GM18907 (cell line): ENCODE measurements around the gene MAGI1.

Experiments
- ATAC-seq: cut with Tn5 transposase; IDR thresholded peaks from one replicate; pipeline ENCODE4 v1.9.1; 2021; ENCODE audit warnings: mild to moderate bottlenecking, moderate library complexity; ENCODE audit not compliant: unreplicated experiment

The MAGI1 gene

DNA sequence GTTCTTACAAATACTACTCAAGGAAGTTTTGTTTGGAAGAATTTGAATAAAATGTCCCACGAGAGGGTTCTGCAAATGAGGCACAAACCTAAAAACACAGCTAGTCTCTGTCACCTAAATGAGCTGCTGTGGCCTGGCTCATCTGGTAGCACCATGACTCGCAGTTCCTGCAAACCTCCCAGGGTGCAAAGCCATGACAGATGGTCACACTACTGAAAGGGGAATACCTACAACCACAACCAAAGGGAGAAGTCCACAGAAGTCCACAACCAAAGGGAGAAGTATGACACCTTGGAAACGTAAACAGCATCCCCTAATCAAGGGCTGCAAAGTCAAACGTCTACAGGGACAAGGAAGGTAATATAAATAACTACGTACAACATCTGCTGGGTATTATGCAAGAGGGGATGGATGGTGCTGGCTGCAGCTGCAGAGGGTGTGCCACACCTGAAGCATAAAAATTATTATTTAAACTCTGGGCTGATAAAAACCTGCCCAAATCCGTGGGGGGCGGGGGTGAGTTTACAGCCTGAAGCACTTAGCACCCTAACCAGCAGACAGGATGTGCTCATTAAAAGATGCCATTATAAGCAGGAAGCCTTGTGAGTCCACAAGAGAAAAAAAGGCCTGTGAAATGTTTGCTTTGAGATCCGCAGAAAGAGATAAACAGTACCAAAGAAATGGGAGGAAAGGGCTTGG is 184.0 kb downstream of the MAGI1 start:
- no peak for ATAC-seq

- ATAC-seq, result no peak
These were observed 186.9 kb downstream of the MAGI1 start for GRCh38 chr3:65851827-65852226.

GRCh38 chr3:65850261-65850660 is 188.5 kb downstream of the MAGI1 start:
- ATAC-seq, result no peak

DNA sequence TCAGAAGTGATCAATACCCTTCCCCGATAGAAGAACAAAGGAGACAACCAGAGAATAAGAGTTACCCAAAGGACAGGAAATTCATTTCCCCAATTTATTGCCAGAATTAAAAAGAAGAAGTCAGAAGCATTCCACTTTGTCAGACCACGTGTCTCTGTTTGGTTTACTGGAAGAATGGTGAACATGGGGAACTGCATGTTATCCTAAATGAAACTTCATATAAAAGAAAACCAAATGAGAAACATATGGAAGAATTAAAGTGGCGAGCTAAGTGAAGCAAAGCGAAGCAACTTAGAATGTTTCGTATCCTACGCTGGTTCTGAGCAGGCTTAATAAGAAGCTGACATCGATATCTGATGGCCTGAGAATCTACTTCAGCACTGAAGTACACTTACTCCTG is 190.7 kb downstream of the MAGI1 start:
- no peak for ATAC-seq

DNA sequence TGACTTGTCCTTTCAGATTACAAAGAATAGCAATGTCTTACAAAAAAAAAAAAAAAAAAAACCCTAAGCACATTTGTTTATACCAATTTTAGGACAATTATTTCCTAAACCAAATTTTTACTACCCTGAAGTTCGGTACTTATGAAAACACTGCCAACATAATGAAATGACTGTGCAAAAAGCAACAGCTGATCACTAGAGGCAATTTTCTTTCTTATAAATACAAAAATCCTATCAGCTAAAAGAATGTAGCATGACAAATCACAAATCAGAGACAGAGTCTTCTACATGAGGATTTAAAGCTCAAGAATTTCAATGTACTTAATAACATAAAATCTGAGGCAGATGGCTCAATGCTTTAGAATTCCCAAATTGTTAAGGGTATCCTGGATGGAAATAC is 191.8 kb downstream of the MAGI1 start:
- no peak for ATAC-seq

- ATAC-seq, result no peak
These were observed 194.3 kb downstream of the MAGI1 start for GRCh38 chr3:65844370-65844769.

GRCh38 chr3:65843732-65844131 is 195.0 kb downstream of the MAGI1 start:
- ATAC-seq, result no peak

DNA sequence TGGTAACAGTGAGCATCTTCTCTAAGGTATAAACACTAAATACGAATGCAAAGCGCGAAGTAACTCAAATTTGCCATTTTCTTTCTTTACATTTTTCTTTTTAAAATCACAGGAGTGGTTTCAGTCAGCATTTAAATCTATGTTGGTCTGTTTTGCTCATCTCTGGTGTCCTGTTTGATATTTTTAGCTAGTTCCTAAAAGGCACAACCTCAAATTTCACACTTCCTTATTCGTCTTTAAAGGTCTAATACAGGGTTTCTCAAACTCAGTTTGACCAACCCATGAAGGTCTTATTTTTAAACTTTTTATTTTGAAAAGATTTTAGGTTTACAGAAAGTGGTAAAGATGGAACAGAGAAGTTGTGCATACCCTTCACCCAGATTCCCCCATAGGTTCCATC is 201.1 kb downstream of the MAGI1 start:
- ATAC-seq, result no peak

GRCh38 chr3:65836047-65836446 is 202.7 kb downstream of the MAGI1 start:
- ATAC-seq, result no peak

DNA sequence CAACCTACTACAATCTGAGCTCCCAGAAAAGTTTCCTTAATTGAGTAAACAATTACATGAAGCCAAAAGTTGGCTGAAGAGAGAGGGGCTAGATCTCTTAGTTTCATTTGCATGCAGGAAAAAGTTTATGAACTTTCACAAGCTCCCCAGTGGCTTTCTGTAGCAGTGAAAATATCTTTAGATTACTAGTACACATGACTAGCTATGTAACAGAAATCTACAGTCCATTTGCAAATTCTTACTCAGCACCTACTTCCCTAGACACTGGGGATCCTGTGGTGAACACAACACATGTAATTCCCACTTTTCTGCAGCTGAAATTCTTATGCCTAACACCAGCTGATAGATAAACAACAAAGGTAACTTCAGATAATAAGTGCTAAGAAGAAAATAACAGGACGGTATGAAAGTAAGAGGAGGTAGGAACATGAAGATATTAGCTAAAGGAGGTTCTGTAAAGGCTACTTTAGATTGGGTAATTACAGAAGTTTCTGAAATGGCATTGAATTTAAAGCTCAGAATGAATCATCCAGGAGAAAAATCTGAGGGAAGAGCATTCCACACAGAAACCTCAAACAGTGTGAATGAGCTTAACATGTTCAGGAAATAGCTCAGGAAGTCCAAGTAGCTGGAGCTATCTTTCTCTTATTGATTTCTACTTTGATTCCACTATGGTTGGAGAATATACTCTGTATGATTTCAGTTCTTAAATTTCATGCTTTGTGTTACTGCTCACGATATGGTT is 204.8 kb downstream of the MAGI1 start:
- no peak for ATAC-seq

DNA sequence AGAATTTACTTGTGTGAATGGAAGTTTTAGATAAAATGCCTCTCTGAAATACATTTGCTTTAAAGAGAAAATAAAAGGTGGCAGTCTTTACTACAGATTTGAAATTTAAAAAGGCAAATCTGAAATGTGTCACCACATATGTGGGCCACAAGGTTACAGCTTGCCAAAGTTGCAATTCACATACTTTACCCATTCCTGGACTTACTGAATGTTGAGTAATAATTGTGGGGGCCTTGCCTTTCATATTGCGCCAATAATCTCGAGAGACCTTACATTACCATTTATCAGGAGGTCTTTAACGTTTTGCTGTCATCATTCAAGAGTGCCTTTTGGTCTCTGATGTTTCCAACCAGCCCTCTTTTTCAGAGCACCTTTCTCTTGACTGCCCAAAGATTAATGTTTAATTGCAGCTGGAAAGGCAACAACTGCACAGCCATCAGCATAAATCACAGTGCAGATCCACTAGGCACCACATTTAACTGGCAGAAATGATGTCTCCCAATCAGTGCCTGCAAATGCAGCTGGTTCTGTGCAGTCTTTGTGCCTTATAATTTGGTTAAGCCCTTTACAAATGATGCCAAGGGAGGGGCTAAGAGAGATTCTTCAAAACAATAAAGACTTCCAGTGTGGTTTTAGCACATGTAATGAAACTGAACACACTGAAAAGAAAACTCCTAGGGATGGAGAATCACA is 206.8 kb downstream of the MAGI1 start:
- ATAC-seq, result no peak

GRCh38 chr3:65830948-65831732 is 207.6 kb downstream of the MAGI1 start:
- no peak for ATAC-seq

GRCh38 chr3:65829228-65829627 is 209.5 kb downstream of the MAGI1 start:
- no peak for ATAC-seq

DNA sequence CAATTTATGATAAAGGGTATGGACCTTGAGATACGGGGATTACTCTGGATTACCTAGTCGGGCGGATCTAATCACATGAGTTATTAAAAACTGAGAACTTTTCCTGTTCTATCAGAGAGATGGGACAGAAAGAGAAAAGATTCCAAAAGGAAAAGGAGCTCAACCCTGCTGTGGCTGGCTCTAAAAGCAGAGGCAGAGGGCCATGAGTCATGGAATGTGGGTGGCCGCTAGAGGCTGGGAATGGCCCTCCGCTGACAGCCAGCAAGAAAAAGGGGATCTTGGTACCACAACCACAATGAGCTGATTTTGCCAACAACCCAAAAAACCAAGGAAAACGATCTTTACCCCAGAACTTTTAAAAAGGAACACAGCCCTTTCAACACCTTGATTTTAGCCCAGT is 210.0 kb downstream of the MAGI1 start:
- ATAC-seq, result no peak

DNA sequence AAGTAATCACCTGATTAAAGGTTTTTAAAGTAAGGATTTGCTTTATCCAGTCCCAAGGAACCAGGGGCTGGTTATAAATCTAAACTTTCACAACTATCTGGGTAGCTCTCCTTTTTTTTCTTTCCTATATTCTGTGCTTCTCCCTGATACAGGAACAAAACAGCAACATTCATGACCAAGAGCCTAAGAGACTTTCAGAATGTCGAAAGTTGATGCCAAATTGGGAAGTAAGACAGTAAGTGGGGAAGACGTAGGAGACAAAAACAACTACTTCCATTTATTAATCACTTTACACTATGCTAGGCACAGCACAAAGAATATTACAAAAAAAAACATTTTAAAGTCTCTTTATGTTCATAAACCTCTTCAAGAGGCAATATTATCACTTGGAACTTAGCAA is 211.6 kb downstream of the MAGI1 start:
- no peak for ATAC-seq

DNA sequence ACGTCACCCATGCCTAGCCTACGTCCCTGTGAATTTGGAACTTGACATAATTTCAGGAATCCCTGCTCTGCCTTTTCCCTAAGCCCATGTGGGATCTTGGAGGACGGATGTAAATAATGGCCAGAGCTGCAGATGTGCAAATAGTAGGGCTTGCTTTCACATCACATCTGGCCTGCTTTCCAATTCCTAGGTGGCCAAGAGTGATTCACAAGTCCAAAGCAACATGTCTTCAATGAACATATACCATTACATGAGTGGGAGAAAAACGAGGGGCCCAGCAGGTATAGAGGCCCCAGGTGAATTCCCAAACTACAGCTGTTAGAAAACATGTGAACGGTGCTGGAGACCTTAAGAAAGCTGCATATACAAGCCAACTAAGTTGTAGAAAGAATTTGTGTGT is 214.6 kb downstream of the MAGI1 start:
- ATAC-seq, result no peak

DNA sequence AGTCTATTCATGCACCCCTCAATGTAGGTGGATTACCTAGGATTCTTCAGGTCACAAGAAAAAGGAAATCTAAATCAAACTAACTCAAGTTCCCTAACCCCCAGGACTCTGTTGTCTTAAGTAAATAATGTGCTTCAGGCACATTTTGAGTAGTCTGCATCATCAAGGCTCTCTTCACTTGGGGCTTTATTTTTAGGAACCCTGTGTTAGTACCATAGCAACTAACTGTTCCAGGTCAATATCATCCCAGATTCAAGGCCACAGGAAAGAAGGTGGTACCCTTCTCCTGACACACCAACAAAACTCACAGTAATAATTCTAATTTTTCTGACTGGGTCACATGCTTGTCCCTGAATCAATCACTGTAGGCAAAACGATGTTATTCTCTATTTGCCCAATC is 218.1 kb downstream of the MAGI1 start:
- ATAC-seq, result no peak

DNA sequence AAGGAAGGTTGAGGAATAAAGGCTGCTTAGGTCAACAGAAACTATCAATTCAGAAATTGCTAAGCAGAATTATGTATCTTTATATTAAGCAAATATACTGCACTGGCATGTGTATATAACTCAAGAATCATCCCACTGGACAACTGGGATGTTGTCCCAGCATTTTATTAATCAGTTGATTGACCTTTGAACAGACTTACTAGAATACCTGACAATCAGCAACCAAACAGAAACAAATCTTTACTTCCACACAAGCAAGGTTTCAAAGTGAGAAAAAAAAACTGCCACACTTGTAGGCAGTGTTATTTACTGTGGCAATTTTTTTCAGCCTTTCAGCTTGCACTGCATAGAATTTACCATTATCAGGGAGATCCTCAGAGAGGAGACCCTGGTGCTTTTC is 218.8 kb downstream of the MAGI1 start:
- no peak for ATAC-seq

DNA sequence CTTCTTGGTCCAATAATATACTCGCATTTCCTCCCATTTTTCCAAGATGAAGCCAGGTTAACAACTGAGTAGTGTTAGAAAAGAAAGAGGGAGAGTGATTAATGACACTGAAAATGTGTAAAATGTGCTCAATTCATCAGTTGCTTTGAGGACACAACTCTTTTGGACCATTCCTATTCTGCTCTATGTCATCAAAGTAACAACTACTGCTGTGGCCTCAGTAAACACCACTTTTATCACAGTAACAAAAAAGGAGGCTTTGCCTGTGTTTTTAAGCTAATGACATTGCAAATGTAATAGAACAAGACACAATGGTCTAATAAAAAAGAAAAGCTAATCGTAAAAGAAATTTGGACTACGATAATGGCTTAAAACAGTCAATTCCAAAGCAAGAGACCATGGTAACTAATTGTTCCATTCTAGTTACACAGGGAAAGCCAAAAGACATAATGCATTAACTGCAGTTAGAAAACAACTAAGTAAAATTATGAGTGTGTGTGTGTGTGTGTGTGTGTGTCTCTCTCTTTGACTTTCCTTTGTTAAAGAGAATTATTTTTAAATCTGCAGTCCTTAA is 221.1 kb downstream of the MAGI1 start:
- no peak for ATAC-seq

- no peak for ATAC-seq
These were observed 222.5 kb downstream of the MAGI1 start for GRCh38 chr3:65816208-65816607.
